K562 (cell line): Measurements from ENCODE around the gene DUSP5.

Experiments
- FOXJ2 ChIP-seq: fragments of 200-800 bp; sonication (Bioruptor generic); IDR thresholded peaks from 2 replicates; pipeline ENCODE4 v1.6.1; 2016; ENCODE audit warnings: missing genetic modification characterization, missing compliant biosample characterization
- FUS ChIP-seq: fragments of 200-400 bp; formaldehyde crosslinking; optimal IDR thresholded peaks from 2 replicates; pipeline ENCODE3; 2017; ENCODE audit warnings: low read depth, low read length
- KHSRP ChIP-seq: fragments of 450-650 bp; IDR thresholded peaks from 2 replicates; pipeline ENCODE4 v1.6.1; 2017
- POLR3A ChIP-seq: IDR thresholded peaks from 2 replicates; pipeline ENCODE4 v1.6.1; 2011; ENCODE audit warnings: borderline replicate concordance, mild to moderate bottlenecking, moderate library complexity; ENCODE audit not compliant: insufficient read length, insufficient read depth; ENCODE audit errors: extremely low read depth
- RAD21 ChIP-seq, 2 experiments: fragments of 250-450 bp in 1 of 2; fragments of 450-650 bp in 1 of 2; sonication (Bioruptor Pico) in 1 of 2; formaldehyde crosslinking in 1 of 2; IDR thresholded peaks in 1 of 2; conservative IDR thresholded peaks in 1 of 2; 2 replicates each; pipeline versions ENCODE4 v1.4.0 to v1.8.0; 2020 to 2022; ENCODE audit warnings: mild to moderate bottlenecking in 2 of 2, moderate library complexity in 1 of 2
- RFX5 ChIP-seq: IDR thresholded peaks from 2 replicates; pipeline ENCODE4 v1.6.1; 2011; ENCODE audit warnings: low read depth, mild to moderate bottlenecking, improper control_type of control experiment, low read length
- SMAD1 ChIP-seq: fragments of 150-350 bp; IDR thresholded peaks from 2 replicates; pipeline ENCODE4 v1.6.1; 2014; ENCODE audit warnings: low read length, low read depth; ENCODE audit not compliant: partially characterized antibody
- TAF7 ChIP-seq: fragments of 450-650 bp; IDR thresholded peaks from 2 replicates; pipeline ENCODE4 v1.6.1; 2016; ENCODE audit warnings: missing genetic modification characterization, missing compliant biosample characterization
- YY1 ChIP-seq, 3 experiments: IDR thresholded peaks; 2 replicates each; pipeline ENCODE4 v1.6.1; 2011; ENCODE audit warnings: low read length in 2 of 3, mild to moderate bottlenecking in 2 of 3, moderate library complexity in 2 of 3, borderline replicate concordance in 1 of 3, control low read depth in 1 of 3, low read depth in 1 of 3; ENCODE audit not compliant: insufficient read depth in 3 of 3, insufficient replicate concordance in 2 of 3, control insufficient read depth in 1 of 3, insufficient read length in 1 of 3; ENCODE audit errors: extremely low read depth in 1 of 3
- ZNF175 ChIP-seq: fragments of 200-800 bp; sonication (Bioruptor generic); IDR thresholded peaks from 2 replicates; pipeline ENCODE4 v1.6.1; 2016; ENCODE audit warnings: low read depth, mild to moderate bottlenecking, missing genetic modification characterization, missing compliant biosample characterization
- ZNF217 ChIP-seq: sonication (generic); formaldehyde crosslinking; IDR thresholded peaks from 2 replicates; pipeline ENCODE4 v1.8.0; 2022; ENCODE audit warnings: mild to moderate bottlenecking, missing genetic modification reagents
- TF ChIP-seq, protein P1 (sequence below): fragments of 450-650 bp; IDR thresholded peaks from 2 replicates; pipeline ENCODE4 v1.6.1; 2016
- TF ChIP-seq, protein P2 (sequence below), 2 experiments: IDR thresholded peaks; 2 replicates each; pipeline ENCODE4 v1.6.1; 2012; ENCODE audit warnings: improper control_type of control experiment in 2 of 2, low read depth in 2 of 2, low read length in 2 of 2, borderline replicate concordance in 1 of 2

DNA sequence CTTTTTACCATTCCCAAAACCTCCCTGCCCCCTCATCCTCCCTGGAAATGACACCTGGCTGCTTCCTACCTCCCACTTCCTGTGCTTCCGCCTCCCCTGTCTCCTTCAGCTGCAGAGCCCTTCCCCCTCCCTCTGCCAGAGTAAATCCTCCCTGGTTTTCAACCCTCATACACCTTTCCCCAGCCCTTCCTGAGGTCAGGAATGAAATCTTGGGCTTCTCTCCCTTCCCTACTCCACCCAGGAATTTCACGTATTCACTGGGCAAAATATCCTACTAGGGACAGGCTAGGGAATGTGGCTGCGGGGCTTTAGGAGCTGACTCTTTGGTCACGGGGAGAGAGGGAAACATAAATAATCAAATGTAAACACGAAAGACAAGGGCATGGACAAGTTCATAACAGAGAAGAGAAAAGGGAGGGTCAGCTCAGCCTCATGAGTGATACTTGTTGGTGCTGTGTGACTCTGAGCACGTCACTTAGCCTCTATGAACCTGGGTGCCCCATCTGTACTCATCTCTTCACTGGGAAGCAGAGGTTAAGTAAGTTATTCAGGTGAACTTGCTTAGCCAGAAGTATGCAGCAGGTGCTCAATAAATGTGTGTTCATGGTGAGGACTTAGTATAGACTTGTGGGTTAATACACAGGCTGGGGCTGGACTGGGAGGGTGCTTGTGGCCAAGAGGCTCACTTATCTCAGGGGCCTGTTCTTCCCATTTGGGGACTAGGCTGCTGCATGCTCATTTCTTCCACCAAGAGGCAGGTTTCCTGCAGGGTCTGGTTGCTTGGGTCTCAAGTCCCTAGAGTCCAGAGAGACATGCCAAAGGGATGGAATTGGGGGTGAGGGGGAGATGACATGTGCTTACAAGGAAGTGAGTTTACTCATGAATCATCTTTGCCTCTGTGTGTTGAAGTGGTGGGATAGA, 10.0 kb upstream of the DUSP5 start:
- TF ChIP-seq SMAD1, result no peak
- TF ChIP-seq KHSRP, result no peak
- TF ChIP-seq ZNF175 (CRISPR knock-in tag), result no peak
- no peak for TF ChIP-seq FOXJ2
- TF ChIP-seq, protein P1, sequence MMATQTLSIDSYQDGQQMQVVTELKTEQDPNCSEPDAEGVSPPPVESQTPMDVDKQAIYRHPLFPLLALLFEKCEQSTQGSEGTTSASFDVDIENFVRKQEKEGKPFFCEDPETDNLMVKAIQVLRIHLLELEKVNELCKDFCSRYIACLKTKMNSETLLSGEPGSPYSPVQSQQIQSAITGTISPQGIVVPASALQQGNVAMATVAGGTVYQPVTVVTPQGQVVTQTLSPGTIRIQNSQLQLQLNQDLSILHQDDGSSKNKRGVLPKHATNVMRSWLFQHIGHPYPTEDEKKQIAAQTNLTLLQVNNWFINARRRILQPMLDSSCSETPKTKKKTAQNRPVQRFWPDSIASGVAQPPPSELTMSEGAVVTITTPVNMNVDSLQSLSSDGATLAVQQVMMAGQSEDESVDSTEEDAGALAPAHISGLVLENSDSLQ, result no peak
- no peak for TF ChIP-seq YY1 (IDR thresholded peaks at IDR 0.05; ENCODE audit: borderline replicate concordance in 1 of 3, control insufficient read depth in 1 of 3, extremely low read depth in 1 of 3, insufficient read depth in 3 of 3, insufficient read length in 1 of 3, insufficient replicate concordance in 2 of 3, low read depth in 1 of 3, low read length in 2 of 3)
- TF ChIP-seq, protein P2, sequence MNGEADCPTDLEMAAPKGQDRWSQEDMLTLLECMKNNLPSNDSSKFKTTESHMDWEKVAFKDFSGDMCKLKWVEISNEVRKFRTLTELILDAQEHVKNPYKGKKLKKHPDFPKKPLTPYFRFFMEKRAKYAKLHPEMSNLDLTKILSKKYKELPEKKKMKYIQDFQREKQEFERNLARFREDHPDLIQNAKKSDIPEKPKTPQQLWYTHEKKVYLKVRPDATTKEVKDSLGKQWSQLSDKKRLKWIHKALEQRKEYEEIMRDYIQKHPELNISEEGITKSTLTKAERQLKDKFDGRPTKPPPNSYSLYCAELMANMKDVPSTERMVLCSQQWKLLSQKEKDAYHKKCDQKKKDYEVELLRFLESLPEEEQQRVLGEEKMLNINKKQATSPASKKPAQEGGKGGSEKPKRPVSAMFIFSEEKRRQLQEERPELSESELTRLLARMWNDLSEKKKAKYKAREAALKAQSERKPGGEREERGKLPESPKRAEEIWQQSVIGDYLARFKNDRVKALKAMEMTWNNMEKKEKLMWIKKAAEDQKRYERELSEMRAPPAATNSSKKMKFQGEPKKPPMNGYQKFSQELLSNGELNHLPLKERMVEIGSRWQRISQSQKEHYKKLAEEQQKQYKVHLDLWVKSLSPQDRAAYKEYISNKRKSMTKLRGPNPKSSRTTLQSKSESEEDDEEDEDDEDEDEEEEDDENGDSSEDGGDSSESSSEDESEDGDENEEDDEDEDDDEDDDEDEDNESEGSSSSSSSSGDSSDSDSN (IDR thresholded peaks at IDR 0.05; ENCODE audit: borderline replicate concordance in 1 of 2, low read depth in 2 of 2, low read length in 2 of 2), result no peak
- no peak for TF ChIP-seq ZNF217 (CRISPR knock-in tag)
- TF ChIP-seq FUS, result no peak
- no peak for TF ChIP-seq TAF7
- TF ChIP-seq RAD21 (CRISPR knock-in tag; conservative IDR thresholded peaks at IDR 0.05 in 1 of 2, IDR thresholded peaks at IDR 0.05 in 1 of 2), result no peak
- no peak for TF ChIP-seq POLR3A
- TF ChIP-seq RFX5, result no peak
